ENCODE measurements around the gene EDN3.

Gene EDN3

GRCh38 chr20:59308493-59309201 is 8.2 kb downstream of the EDN3 start:
- no peak for DNase-seq (ENCODE audit: low read depth in 2 of 2)

- DNase-seq (ENCODE audit: low read depth in 2 of 2), result no peak
Measured at GRCh38 chr20:59309218-59309617, 8.8 kb downstream of the EDN3 start.

GRCh38 chr20:59314997-59315396 is 14.6 kb downstream of the EDN3 start:
- no peak for DNase-seq (ENCODE audit: low read depth in 2 of 2)

GRCh38 chr20:59316911-59317731 is 16.7 kb downstream of the EDN3 start:
- DNase-seq (ENCODE audit: low read depth in 2 of 2), result no peak

GRCh38 chr20:59318201-59318790 is 17.9 kb downstream of the EDN3 start:
- DNase-seq (ENCODE audit: low read depth in 2 of 2), result no peak

- DNase-seq (ENCODE audit: low read depth in 2 of 2), result no peak
Measured at GRCh38 chr20:59318803-59319202, 18.4 kb downstream of the EDN3 start.

- DNase-seq (ENCODE audit: low read depth in 2 of 2), result no peak
Measured at GRCh38 chr20:59320426-59320825, 20.0 kb downstream of the EDN3 start.

- no peak for DNase-seq (ENCODE audit: low read depth in 2 of 2)
Measured at GRCh38 chr20:59320854-59321647, 20.6 kb downstream of the EDN3 start.

- no peak for DNase-seq (ENCODE audit: low read depth in 2 of 2)
Measured at GRCh38 chr20:59322081-59322480, 21.7 kb downstream of the EDN3 start.

GRCh38 chr20:59322585-59323454 is 22.4 kb downstream of the EDN3 start:
- DNase-seq (ENCODE audit: low read depth in 2 of 2), result no peak

GRCh38 chr20:59323731-59324130 is 23.3 kb downstream of the EDN3 start:
- DNase-seq (ENCODE audit: low read depth in 2 of 2), result no peak

GRCh38 chr20:59324521-59325141 is 24.2 kb downstream of the EDN3 start:
- DNase-seq (ENCODE audit: low read depth in 2 of 2), result no peak

GRCh38 chr20:59325142-59325523 is 24.7 kb downstream of the EDN3 start:
- DNase-seq (ENCODE audit: low read depth in 2 of 2), result no peak

- DNase-seq (ENCODE audit: low read depth in 2 of 2), result no peak
Measured at GRCh38 chr20:59326188-59326587, 25.8 kb downstream of the EDN3 start.

- no peak for DNase-seq (ENCODE audit: low read depth in 2 of 2)
Measured at GRCh38 chr20:59328071-59328470, 27.7 kb downstream of the EDN3 start.

- no peak for DNase-seq (ENCODE audit: low read depth in 2 of 2)
Measured at GRCh38 chr20:59331721-59332329, 31.4 kb downstream of the EDN3 start.

- DNase-seq (ENCODE audit: low read depth in 2 of 2), result no peak
Measured at GRCh38 chr20:59333260-59333845, 32.9 kb downstream of the EDN3 start.

GRCh38 chr20:59333951-59334350 is 33.5 kb downstream of the EDN3 start:
- no peak for DNase-seq (ENCODE audit: low read depth in 2 of 2)

GRCh38 chr20:59334651-59335300 is 34.4 kb downstream of the EDN3 start:
- DNase-seq (ENCODE audit: low read depth in 2 of 2), result no peak

Data from stimulated activated CD4-positive, alpha-beta T cell treated with anti-CD3 and anti-CD28 coated beads, Interleukin-12 subunit alpha, Interleukin-12 subunit beta, amount 100 ng/mL, for 24 hours (primary cell).